HG03442 (cell line): Measurements from ENCODE around the gene CEP170B.
"Not testable (repeated sequence)": the region's sequence is repeated elsewhere in the genome, so short reads cannot be mapped to it uniquely, and the experiment has no call there.

ENCODE experiments used
- ATAC-seq: cut with Tn5 transposase; IDR thresholded peaks from one replicate; pipeline ENCODE4 v1.9.1; 2021; ENCODE audit warnings: mild to moderate bottlenecking, moderate library complexity; ENCODE audit not compliant: unreplicated experiment

CEP170B gene

GRCh38 chr14:104877066-104877805 lies 12.2 kb downstream of the CEP170B start:
- ATAC-seq = no peak

- no peak for ATAC-seq
These were observed 12.9 kb downstream of the CEP170B start for GRCh38 chr14:104877806-104878550.

DNA sequence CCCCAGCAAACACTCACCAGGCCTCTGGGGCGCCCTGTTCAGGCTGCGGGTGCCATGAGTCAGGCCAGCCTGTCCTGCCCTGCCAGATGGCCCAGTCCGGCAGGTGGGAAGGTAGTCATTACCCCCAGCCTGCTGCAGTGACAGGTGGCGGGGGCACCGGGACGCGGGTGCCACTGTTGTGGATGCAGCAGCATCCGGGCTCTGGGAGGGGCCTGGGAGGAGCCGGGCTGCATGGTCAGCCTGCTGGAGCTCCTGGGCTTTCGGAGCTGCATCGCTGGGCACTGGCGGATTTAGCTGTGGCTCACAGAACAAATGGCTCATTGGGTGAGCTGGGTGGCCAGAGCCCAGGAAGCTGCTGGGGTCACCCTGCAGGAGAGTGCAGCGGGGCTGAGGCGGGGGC lies 13.5 kb downstream of the CEP170B start:
- no peak for ATAC-seq

DNA sequence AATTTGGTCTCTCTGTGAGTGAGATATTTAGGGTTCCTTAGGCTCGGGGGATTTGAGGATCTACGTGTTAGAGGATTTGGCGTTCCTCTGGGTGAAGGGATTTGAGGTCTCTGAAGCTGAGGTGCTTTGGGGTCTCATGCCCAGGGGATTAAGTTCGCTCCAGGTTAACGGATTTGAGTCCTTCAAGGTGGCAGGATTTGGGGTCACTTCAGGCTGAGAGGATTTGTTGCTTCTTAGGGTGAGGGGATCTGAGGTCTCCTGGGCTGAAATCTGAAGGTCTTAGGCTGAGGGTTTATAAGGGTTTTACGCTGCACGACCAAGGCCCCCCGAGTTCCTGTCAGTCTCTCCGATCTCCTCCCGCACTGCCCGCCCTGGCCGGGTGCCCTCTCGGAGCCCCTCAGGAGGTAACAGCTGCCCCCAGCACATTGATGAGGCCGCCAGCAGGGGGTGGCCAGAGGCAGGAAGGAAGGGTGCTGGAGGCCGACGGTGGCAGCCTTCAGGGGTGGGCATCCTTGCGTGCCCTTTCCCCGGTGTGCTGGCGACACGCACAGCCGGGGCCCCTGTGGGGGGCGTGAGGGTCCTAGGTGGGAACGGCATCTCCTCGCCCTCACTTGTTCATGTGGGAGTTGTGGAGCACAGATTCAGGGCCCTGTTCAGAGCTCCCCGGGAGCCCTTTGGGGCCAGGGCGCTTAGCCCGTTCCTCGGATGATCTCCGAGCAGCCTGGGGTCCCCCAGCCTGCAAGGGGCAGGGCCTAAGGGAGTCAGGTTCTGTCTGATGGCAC lies 14.3 kb downstream of the CEP170B start:
- no peak for ATAC-seq

DNA sequence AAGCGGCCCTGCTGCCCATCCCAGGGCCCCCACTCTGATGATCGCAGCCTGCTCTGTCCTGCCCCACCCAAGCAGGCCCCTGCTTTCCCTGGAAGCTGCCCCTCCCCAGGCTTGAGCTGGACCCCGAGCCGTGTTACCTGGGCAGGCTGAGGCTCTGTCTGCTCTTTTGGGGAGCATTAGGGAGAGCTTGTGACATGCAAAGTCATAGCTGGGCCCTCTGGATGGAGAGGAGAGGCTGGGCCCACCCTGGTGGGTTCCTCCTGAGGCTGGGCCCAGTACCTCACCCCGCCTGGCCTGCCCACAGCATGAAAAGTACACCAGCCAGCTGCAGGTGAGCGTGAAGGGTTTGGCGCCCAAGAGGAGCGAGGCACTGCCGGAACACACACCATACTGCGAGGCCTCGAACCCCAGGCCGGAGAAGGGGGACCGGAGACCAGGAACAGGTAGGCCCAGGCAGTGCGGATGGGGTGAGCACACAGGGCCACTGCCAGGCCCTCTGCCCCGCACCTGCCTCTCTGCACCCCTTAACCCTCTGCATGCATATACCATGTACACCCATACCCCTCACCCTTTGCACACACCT lies 15.0 kb downstream of the CEP170B start:
- no peak for ATAC-seq

DNA sequence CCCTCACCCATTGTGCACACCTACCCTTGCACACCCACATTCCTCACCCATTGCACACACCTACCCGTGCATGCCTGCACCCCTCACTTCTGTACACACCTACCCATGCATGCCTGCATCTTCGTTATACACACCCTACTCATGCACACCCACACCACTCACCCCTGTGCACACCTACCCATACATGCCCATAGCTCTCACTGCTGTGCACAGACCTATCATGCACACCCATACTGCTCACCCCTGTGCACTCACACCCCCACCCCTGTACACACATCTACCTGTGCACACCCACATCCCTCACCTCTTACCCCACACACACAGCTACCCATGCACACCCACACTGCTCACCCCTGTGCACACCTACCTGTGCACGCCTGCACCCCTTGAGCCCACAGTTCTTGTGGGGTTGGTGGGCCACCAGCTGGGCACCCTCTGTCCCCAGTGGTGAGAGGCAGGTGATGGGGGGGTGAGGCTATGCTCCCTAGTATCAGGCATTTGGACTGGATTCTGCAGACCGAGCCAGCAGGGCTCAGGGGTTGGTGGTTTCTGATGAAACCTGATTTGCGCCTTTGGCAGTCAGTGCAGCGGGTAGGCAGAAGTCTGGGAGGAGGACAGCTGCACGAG lies 15.6 kb downstream of the CEP170B start:
- no peak for ATAC-seq

DNA sequence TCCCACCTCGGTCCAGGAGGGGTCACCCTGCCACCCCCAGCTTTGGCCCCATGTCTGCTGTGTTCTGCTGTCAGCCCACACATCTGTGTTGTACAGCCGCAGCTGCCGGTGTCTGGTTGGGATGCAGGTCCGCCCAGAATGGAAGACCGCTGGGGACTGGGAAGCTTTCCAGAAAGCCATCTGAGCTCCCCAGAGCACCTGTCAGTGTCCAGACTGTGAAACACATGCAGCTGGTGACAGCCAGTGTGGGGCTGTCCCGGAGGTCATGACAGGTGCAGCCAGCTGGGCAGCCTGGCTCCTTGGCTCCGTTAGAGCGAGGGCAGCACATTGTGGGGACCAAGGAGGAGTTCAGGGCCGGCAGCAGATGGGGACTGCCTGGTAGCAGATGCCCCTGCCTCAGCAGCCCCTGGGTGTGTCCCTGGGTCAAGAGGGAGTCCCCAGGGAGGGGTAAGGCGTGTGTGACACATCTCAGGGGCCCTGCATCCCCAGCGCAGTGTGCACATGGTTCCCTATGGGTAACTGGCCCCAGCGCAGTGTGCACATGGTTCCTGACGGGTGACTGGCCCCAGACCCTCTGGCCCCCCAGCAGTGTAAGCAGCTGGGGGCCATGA lies 16.4 kb downstream of the CEP170B start:
- ATAC-seq = no peak

DNA sequence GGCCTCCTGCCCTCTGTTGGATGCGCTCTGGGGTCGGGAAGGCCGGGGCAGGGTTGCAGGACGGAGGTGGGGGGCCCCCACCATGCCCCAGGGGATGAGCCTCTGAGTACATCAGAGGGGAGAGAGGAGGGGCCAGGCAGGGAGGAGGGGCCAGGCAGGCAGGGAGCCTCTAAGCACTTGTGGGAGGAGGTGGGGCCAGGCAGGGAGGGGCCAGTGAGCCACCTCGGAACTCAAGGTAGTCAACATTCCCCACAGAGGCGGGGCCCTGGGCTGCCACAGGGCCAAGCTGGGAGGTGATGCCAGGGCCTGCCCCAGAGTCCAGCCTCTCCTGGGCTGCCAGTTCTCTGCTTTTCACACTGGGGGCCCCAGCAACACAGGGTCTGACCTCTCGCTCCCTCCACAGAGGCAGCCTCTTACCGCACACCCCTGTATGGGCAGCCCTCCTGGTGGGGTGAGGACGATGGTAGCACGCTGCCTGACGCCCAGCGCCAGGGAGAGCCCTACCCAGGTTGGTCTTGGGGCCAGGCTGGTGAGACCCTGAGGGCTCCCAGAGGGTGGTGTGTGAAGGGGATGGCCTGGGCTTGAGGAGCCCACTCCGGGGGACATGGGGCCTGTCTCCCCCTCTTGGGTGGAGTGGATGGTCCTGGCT lies 17.4 kb downstream of the CEP170B start:
- ATAC-seq = no peak

GRCh38 chr14:104882991-104883660 lies 18.1 kb downstream of the CEP170B start:
- ATAC-seq = no peak

- no peak for ATAC-seq
These were observed 18.8 kb downstream of the CEP170B start for GRCh38 chr14:104883681-104884361.

DNA sequence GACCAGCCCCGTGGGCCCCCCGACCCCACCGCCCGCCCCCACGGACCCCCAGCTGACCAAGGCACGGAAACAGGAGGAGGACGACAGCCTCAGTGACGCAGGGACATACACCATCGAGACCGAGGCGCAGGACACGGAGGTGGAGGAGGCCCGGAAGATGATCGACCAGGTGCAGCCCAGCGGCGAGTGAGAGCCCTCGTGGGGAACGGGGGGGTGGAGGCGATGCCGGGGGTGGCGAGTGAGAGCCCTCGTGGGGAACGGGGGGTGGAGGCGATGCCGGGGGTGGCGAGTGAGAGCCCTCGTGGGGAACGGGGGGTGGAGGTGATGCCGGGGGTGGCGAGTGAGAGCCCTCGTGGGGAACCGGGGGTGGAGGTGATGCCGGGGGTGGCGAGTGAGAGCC lies 19.3 kb downstream of the CEP170B start:
- ATAC-seq = not testable (repeated sequence)

- ATAC-seq = no peak
These were observed 20.2 kb downstream of the CEP170B start for GRCh38 chr14:104885031-104885972.

DNA sequence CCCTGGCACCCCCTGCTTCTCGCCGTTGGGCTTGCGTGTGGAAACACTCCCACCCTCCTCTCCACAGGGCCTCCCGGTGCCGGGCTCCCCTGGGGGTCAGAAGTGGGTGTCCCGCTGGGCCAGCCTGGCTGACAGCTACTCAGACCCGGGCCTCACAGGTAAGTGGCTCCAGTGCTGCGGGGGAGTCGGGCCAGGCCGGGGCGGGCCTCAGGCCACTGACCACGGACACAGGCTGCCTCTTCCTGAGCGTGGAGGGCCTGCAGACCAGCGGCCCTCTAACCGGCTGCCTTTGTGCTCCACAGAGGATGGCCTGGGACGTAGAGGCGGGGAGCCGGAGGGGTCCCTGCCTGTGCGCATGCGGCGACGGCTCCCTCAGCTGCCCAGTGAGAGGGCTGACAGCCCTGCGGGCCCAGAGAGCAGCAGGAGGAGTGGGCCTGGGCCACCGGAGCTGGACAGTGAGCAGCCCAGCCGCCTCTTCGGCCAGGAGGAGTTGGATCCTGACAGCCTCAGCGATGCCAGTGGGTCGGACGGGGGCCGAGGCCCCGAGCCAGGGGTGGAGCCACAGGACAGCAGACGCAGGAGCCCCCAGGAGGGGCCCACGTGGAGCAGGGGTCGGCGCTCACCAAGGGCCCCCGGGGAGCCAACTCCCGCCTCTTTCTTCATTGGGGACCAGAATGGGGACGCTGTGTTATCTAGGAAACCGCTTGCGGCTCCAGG lies 21.1 kb downstream of the CEP170B start:
- no peak for ATAC-seq

GRCh38 chr14:104886690-104887622 lies 21.9 kb downstream of the CEP170B start:
- no peak for ATAC-seq

DNA sequence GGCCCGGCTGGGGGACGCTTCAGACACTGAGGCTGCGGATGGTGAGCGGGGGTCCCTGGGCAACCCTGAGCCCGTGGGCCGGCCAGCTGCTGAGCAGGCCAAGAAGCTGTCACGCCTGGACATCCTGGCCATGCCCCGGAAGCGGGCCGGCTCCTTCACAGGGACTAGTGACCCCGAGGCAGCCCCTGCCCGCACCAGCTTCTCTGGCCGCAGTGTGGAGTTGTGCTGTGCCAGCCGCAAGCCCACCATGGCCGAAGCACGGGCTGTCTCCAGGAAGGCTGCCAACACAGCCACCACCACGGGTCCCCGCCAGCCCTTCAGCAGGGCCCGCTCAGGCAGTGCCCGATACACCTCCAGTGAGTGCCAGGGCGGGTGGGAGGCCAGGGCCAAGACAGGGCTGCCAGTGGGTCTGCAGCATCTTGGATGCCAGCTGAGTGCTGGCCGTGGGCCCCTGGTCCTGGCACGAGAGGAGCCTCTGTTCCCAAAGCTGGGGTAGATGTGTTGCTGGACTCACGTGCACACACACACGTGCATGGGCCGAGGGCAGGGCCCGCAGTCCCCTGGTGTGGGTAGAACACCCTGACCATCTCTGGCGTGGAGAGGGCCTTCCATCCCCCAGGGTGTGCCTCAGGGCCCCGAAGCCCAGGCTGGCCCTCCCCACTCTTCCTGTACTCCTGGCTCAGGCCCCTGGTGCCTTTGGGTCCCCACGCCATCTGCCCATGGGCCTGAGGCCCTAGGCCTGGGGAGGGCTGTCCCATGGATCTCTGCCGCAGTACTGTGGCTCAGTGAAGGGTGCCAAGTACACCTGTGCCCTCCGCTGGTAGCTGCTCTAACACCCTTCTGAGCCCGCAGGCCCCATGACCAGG lies 22.8 kb downstream of the CEP170B start:
- no peak for ATAC-seq
